Brain pericyte (primary cell): ENCODE results near the gene HNRNPD.
"Not testable (repeated sequence)": the region's sequence is repeated elsewhere in the genome, so short reads cannot be mapped to it uniquely, and the experiment has no call there.

Experiments used
- DNase-seq: peaks from one replicate; pipeline ENCODE4 v3.0.0-alpha.2; 2012; ENCODE audit warnings: low read depth, low spot score

Gene HNRNPD, protein sequence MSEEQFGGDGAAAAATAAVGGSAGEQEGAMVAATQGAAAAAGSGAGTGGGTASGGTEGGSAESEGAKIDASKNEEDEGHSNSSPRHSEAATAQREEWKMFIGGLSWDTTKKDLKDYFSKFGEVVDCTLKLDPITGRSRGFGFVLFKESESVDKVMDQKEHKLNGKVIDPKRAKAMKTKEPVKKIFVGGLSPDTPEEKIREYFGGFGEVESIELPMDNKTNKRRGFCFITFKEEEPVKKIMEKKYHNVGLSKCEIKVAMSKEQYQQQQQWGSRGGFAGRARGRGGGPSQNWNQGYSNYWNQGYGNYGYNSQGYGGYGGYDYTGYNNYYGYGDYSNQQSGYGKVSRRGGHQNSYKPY

DNA sequence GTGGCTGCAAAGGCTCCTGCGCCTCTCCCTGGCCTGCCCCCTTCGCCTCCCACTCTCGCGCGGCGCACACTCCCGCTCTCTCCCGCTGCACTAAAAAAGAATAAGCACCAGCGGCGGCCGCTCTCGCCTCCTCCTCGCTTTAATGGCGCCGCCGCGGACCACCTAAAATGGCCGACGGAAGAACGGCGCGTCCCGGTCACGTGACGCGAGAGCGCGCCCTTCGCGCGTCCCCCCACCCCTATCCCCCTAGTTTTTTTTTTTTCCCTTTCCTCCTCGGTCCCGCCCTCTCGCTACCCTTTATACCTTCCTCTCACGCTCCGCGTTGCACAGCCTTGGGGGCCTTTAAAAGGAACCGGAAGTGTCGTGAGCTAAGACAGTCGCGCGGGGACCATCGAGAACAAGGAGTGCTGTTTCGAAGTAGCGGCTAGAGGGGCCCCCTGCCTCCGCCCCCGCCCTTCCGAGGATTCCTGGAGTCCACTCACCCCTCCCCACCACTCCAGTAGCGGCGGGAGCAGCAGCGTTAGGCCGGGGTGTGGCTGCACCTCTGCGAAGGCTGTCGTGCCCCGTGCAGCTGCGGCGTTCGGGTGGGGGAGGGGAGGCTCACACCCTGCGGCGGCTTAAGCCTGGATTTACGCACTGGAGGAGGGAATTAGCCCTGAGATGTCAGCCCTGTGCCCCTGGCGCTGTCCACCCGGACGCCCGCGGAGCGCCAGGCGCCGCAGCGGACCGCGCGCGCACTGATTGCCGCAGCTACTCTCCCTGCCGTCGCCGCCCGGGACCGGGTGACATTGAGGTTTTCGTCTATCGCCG is at the start of gene HNRNPD:
HNRNPD (minus strand) TSS at position 176 of the 810 bp plus-strand sequence. CDS start 313 bp downstream, outside the sequence.
- peak; percentile 98 for DNase-seq

DNA sequence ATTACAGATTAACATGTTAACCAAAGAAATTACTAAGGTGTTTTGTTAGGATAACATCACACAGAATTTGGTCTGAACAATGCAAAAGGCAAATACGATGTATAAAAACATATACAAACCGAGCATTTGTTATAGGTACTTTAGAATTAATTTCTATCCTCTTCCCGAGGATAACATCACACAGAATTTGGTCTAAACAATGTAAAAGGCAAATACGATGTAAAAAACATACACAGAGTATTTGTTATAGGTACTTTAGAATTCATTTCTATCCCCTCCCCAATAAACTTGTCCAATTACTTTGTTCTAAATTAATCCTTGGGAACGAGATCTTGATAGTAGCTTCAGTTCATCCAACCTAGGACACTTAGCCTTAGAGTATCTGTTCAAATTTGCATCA is 48.8 kb upstream of the HNRNPD start:
- DNase-seq, result no peak

DNA sequence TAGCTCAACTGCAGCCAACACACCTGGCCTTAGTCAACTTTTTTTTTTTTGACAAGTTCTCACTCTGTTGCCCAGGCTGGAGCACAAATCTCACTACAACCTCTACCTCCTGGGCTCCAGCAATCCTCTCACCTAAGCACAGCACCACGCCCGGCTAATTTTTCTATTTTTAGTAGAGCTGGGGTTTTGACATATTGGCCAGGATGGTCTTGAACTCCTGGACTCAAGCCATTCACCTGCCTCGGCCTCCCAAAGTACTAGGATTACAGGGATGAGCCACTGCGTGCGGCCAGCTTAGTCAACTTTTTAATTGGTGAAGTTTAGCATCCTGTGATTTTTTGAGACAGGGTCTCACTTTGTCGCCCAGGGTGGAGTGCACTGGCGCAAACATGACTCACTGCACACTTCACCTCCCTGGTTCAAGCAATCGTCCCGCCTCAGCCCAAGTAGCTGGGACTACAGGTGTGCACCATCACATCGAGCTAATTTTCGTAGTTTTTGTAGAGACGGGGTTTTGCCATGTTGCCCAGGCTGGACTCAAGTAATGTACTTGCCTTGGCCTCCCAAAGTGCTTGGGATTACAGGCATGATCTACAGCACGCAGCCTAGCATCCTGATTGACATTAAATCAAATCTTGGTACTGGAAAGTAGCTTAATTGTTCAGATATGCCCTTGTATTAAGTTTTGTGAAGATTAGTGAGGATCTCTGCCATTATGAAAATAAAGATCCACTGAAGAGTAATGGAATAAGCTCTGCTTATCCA is 48.2 kb upstream of the HNRNPD start:
- no peak for DNase-seq

DNA sequence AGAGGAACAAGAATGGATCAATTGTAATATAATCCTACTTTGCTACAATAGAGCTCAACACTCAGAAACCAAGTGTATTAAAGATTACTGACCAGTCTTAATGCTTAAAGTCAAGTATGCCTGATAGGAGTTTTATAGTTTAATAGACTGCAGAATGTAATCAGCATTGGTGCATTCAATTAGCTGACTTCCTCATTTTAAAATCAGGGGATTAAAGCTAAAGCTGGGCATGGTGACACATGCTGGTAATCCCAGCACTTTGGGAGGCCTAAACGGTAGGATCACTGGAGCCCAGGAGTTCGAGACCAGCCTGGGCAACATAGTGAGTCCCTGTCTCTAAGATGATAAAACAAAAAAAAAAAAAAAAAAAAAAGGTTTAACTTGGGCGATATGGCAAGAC is 45.7 kb upstream of the HNRNPD start:
- no peak for DNase-seq

DNA sequence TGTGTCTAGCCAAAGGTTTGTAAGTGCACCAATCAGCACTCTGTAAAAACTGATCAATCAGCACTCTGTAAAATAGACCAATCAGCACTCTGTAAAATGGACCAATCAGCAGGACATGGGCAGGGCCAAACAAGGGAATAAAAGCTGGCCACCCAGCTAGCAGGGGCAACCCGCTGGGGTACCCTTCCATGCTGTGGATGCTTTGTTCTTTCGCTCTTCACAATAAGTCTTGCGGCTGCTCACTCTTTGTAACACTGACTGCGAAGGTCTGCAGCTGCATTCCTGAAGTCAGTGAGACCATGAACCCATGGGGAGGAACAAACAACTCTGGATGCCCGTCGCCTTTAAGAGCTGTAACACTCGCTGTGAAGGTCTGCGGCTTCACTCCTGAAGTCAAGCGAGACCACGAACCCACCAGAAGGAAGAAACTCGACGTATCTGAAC is 42.2 kb upstream of the HNRNPD start:
- no peak for DNase-seq

DNA sequence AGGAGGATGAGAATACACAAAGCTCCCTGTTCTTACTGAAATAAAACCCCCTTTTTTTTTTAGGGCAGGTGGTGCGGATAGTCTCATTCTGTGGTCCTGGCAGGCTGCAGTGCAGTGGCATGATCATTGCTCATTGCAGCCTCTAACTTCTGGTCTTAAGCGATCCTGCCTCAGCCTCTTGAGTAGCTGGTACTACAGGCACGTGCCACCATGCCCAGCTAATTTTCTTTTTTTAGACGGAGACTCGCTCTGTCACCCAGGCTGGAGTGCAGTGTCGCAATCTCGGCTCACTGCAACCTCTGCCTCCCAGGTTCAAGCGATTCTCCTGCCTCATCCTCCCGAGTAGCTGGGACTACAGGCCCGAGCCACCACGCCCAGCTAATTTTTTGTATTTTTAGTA is 41.3 kb upstream of the HNRNPD start:
- DNase-seq, result not testable (repeated sequence)

DNA sequence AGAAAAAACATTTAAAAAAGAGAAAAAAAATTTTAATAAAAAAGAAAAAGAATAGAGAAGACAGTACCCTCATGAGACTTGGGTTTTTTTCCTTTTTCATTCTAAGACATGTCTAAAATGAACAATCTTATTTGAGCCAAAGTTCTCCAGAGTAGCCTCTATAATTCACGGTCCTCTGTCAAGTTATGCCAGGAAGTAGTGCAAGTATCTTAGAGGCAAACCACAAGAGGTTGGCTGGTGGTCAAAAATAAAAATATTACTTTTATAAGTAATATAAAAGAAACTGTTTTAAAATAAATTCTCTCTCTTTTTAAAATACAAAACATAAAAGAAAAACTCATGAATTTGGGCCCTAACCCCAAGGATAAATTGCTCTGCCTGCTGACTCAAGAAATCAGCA is 29.9 kb upstream of the HNRNPD start:
- no peak for DNase-seq

DNA sequence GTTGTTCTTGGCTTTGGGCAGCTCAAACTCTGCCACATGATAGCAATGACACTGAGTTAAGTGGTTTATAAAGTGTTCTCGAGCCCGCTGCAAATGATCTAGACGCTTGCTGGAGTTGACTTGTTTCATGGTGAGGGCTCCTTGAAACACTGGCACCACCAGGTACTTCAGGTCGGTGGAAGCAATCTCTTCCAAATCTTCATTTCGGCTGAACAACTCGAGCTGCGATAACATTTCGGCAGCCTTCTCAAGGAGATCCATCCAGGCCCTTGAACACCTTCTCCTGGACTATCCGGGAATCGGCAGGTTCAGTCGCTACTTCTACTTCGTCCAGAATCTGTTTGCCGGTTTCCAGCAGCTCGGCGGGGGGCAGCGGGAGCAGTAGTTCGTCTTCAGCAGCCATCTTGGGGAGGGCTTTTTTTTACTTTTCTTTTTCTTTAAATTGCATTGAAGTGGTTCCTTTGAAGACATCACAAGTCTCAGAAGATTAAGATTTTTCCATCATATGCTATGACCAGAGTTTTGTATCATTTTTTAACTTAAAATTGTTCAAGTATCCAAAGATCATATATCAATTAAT is 28.5 kb upstream of the HNRNPD start:
- DNase-seq, result no peak

DNA sequence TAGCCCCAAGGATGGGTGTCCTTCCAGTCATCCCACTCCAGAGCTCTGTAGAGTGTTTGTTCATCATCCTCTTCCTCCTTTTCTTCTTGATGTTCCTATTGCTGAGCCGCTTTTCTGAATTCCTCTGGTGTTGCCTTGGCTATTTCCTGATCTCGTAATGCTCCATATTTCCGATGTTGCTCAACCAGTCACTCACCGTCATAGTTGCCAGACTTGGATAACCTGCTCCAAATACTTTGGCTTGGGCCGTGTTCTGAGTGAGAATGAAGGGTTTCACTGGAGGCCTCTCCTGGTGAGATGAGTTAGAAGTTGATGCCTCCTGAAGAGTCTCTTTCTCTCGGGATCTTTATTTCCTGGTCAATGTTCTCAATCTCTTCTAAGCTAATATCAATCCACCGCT is 27.8 kb upstream of the HNRNPD start:
- DNase-seq, result no peak

DNA sequence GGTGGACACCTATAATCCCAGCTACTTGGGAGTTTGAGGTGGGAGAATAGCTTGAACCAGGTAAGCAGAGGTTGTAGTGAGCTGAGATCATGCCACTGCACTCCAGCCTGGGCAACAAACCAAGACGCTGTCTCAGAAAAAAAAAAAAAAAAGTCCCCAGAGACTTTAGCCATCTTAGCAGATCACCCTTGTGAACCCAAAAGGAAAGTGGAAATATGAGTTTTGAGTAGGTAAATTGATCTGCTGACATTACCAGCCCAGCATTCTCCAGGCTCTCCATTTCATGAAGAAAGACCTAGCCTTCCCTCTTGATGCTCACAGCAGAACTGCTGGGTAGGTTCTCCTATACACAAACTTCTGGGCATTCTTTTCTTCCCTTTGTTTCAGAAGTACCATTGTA is 24.5 kb upstream of the HNRNPD start:
- no peak for DNase-seq

DNA sequence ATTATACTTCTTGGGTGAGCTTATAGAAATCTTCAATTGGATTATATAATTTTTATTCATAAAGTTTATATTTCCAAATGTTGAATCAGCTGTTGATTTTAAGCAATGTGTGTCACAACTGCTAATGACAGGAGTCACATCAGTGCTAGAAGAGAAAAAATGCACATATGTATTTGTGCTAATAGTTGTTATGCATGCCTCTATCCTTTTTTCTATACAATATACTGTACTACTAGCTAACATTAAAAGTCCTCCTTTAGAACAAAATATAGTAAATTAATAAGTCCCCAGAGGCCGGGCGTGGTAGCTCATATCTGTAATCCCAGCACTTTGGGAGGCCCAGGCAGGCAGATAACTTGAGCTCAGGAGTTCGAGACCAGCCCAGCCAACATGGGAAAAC is 23.7 kb upstream of the HNRNPD start:
- no peak for DNase-seq

DNA sequence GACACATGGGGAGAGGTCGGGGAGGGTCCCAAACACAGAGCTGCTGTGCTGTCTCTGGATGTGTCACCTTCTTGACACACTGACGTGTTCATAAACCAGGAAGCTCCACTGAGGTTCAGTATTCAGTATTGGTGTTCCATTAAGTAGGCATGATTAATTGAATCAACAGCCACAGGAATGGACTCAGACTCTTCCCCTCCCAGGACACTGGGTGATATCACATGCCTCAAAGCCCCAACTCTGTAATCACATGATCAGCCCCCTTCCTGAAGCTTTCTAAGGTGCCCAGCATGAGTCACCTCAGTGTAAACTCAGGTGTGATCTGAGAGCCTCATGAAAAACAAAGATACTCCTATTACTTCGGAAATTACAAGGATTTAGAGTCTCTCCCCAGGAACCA is 21.1 kb upstream of the HNRNPD start:
- no peak for DNase-seq

DNA sequence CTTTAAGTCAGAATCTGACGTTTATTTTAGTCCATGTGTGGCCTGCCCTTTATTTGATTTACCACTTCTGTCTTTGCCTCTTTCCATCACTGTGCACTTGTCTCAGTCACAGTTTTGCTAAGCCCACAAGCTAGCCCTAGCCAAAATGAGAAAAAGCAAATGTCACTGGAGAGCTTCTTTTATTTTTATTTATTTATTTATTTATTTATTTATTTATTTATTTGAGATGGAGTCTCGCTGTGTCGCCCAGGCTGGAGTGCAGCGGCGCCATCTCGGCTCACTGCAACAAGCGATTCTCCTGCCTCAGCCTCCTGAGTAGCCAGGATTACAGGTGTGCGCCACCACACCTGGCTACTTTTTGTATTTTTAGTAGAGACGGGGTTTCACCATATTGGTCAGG is 16.3 kb upstream of the HNRNPD start:
- not testable (repeated sequence) for DNase-seq

DNA sequence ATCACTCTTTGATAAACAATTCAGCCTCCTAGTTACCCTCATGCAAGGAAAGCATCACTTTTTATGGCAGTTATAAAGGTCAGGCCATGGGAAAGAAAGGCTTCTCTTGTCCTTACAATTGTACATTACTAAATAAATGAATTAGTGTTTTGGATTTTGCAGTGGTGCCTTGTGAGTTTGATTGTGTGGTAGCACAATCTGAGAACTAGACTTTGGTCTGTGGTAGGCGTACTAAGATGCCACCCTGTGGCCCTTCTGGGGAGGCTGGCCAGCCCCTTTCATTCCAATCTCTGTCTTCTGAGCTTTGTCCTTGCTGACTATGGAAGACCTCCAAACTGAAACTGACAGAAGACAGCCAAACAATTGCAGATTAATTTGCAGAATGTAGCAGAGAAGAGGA is 14.6 kb upstream of the HNRNPD start:
- DNase-seq, result no peak

DNA sequence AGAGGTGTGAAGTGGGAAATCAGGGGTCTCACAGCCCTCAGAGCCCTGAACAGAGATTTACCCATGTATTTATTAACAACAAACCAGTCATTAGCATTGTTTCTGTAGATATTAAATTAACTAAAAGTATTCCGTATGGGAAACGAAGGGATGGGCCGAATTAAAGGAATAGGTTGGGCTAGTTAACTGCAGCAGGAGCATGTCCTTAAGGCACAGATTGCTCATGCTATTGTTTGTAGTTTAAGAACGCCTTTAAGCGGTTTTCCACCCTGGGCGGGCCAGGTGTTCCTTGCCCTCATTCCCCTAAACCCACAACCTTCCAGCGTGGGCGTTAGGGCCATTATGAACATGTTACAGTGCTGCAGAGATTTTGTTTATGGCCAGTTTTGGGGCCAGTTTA is 12.5 kb upstream of the HNRNPD start:
- not testable (repeated sequence) for DNase-seq

DNA sequence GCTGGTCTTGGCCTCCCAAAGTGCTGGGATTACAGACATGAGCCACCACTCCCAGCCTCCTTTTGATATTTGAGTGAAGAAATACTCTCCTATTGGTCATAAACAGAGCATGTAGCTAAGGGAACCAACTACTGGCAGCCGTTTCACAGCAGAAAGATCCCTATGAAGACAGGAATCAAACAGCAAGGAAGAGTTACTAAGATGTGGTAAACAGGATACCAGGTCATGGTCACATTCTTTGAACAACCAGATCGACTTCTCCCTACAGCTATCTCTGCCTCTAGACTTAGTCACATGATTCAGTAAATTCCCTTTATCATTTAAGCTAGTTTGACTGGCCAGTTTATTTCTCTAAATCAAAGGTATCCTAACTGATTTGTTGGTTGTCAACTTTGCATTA is 9.0 kb upstream of the HNRNPD start:
- DNase-seq, result no peak

DNA sequence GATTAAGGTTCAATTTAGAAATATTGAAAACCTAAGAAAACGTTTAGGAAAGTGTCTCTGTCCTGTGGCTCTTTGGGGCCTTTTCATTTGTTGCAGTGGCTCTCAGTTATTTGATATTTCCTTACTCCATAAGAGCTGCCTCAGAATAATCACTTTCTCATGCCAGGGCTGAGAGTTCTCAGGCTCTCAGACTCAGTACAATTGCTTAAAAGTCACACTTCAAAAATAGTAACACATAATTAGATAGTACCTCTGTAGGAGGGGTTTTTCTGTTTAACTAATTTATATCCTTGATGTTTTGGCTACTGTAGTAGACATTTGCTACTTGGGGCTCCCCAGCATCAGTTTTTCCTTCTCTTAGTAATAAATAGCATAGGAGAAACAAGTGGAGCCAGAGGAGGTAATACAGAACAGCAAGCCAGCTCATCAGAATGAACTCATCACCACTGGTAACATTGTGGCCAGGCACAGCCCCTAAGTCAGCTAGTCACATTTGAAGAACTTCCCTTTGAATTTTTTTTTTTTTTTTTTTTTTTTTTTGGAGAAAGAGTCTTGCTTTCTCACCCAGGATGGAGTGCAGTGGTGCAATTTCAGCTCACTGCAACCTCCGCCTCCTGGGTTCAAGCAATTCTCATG is 8.0 kb upstream of the HNRNPD start:
- DNase-seq, result no peak

DNA sequence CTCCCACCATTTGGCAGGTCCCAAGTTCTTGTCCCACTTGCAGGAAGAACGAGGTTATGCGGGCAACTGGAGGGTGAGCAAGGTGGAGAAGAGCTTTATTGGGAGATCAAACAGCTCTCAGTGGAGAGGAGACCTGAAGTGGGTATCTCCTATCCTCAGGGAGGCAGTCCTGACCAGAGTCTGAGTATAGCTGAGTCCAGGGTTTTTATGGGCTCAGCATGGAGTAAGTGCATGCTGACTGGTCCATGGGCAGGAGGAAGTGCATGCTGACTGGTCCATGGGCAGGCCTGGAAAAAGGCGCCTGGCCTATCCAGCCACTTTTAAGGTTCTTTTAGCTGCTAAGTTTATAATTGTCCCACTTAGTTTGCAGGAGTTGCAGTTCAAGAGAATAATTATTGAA is 7.4 kb upstream of the HNRNPD start:
- no peak for DNase-seq

DNA sequence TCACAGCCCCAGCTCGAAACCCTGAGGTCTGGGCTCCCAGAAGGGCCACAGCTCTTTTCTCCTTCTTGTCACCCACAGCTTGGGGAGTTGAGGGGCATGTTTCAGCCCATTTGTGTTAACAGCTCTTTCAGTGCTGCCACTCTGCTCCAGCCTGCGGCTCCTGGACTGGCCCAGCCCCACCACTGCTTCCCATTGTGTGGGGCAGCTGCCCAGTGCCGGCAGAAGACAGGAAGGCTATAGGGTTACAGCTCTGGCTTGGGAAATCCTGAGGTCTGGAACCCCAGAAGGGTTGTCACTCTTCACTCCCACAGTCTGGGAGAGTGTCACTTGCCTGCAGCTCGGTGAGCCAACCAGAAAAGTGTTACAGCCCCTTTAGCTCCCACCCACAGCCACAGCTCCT is 7.0 kb upstream of the HNRNPD start:
- no peak for DNase-seq

DNA sequence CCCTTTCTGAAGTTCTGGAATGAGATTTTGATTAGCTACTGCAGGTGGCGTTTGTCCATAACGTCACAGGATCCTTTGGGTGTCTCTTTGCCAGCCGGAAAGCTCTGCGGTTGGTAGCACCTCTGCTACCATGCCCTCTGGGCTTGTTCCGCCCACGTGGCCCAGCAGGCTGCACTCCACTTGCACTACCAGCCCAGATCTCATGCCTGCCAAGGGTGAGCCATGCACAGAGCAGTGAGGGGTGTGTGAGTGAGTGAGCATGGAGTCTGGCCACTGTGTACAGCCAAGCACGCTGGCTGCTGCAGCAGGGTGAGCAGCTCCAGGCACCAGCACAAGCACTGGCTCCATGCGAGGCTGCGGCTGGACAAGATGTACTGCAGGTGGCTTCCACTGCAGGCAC is 6.6 kb upstream of the HNRNPD start:
- no peak for DNase-seq

DNA sequence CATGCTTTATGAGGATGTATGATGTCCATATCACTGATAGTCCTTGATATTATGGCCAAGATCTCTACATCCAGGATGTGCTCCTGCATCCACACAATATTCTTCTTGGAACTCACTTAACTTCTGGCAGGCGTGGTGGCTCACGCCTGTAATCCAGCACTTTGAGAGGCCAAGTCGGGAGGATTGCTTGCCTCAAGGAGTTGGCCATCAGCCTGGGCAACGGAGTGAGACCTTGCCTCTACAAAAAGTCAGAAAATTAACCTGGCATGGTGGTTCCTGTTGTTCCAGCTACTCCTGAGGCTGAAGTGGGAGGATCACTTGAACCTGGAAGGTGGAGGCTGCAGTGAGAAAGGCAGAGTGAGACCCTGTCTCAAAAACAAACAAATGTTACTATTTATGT is 2.3 kb upstream of the HNRNPD start:
- DNase-seq, result no peak

DNA sequence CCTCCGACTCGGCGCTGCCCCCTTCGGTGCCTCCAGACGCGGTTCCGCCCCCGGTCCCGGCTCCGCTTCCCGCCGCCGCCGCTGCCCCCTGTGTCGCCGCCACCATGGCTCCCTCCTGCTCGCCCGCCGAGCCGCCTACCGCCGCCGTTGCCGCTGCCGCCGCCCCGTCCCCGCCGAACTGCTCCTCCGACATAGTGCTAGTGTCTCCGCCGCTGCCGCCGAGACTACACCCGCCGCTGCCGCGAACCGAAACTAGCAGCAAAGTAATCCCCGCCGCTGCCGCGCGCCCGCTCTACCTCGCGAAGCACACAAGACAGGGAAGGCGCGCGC is 340 bp downstream of the HNRNPD start:
- no peak for DNase-seq
